ENCODE data around the gene PUSL1.

PUSL1 gene

GRCh38 chr1:1303736-1304135, 4.7 kb upstream of the PUSL1 start:
- H3K36me3 ChIP-seq = peaks cover 0 to 18% (median 0%) of the 10 kb centered on the region in 3 donors
- TF ChIP-seq, protein P1, sequence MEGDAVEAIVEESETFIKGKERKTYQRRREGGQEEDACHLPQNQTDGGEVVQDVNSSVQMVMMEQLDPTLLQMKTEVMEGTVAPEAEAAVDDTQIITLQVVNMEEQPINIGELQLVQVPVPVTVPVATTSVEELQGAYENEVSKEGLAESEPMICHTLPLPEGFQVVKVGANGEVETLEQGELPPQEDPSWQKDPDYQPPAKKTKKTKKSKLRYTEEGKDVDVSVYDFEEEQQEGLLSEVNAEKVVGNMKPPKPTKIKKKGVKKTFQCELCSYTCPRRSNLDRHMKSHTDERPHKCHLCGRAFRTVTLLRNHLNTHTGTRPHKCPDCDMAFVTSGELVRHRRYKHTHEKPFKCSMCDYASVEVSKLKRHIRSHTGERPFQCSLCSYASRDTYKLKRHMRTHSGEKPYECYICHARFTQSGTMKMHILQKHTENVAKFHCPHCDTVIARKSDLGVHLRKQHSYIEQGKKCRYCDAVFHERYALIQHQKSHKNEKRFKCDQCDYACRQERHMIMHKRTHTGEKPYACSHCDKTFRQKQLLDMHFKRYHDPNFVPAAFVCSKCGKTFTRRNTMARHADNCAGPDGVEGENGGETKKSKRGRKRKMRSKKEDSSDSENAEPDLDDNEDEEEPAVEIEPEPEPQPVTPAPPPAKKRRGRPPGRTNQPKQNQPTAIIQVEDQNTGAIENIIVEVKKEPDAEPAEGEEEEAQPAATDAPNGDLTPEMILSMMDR (IDR thresholded peaks at IDR 0.05) = no peak
- intact Hi-C loops (cut with DNase I; ENCODE audit: low total_unique reads) = no loop called here
- no peaks in the 10 kb centered on the region for H3K9me3 ChIP-seq
- no peaks in the 10 kb centered on the region for H3K27me3 ChIP-seq
- DNase-seq = no peak
- no peak overlapping the region for H3K27ac ChIP-seq
- peaks cover 0 to 39% (median 36%) of the 10 kb centered on the region in 4 donors for H3K4me1 ChIP-seq
- no peak overlapping the region for H3K4me3 ChIP-seq

- no peaks in the 10 kb centered on the region for H3K9me3 ChIP-seq
- peak overlapping the region; percentile 21 to 46 for H3K27ac ChIP-seq
- no peaks in the 10 kb centered on the region for H3K27me3 ChIP-seq
- TF ChIP-seq, protein P1 (IDR thresholded peaks at IDR 0.05) = no peak
- H3K4me3 ChIP-seq = peak overlapping the region; percentile 80 to 94
- intact Hi-C loops (cut with DNase I; ENCODE audit: low total_unique reads) = no loop called here
- H3K4me1 ChIP-seq = peaks cover 0 to 47% (median 45%) of the 10 kb centered on the region in 4 donors
- peak; percentile 79 to 84 for DNase-seq
- H3K36me3 ChIP-seq = peaks cover 0 to 9% (median 0%) of the 10 kb centered on the region in 3 donors
Measured at GRCh38 chr1:1304331-1305299, 3.8 kb upstream of the PUSL1 start.

DNA sequence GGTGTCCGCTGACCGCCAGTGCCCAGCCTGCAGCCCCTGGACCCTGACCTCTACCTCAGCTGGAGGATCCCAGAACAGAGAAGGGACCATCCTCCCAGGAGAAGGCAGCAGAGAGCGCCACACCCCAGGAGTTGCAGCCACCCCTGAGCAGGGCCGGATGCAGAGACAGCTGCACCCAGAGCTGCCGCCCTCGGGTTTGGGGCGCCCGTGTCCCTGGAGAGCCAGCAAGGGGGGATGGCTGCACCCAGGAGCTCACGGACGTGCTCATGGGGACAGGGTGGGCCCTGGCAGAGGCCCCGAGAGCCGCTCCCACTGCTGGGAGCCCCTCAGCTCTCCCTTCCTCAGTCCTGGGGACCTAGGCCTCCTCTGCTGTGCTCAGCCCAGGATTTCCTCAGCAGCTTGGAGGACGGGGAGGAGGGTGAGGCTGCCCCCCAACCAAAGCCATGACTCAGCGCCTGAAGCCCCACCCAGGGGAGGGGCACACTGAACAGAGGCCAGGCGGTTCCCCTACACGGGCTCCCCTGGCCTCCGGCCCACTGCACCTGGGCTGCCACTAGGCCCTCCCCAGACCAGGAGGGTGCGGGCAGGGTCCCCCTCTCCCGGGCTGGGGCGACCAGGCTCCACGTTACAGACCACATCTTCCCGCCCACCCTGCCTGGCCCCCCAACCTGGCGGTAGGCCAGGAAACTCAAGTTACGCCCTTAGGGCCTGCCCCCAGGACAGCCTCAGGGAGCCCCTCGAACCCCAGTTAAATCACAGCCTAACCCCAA, 2.9 kb upstream of the PUSL1 start:
- Histone ChIP-seq H3K27me3 (no peaks in the 10 kb centered on the region), H3K36me3 (peaks cover 0 to under 1% (median under 1%) of the 10 kb centered on the region in 3 donors), H3K27ac (peak overlapping the region; percentile 21 to 46), H3K9me3 (no peaks in the 10 kb centered on the region), H3K4me3 (peak overlapping the region; percentile 80 to 94), H3K4me1 (peaks cover 0 to 56% (median 49%) of the 10 kb centered on the region in 4 donors)
- TF ChIP-seq, protein P1 (IDR thresholded peaks at IDR 0.05) = no peak
- DNase-seq = peak; percentile 77 to 82
- intact Hi-C loops (cut with DNase I; ENCODE audit: low total_unique reads) = no loop called here

- H3K4me1 ChIP-seq = peaks cover 0 to 58% (median 49%) of the 10 kb centered on the region in 4 donors
- H3K36me3 ChIP-seq = peaks cover 6 to 8% (median 6%) of the 10 kb centered on the region in 3 donors
- H3K27ac ChIP-seq = peak overlapping the region in 1 of 2 donors; percentile 46
- H3K27me3 ChIP-seq = no peaks in the 10 kb centered on the region
- TF ChIP-seq, protein P1 (IDR thresholded peaks at IDR 0.05) = no peak
- intact Hi-C loops (cut with DNase I; ENCODE audit: low total_unique reads) = no loop called here
- H3K9me3 ChIP-seq = no peaks in the 10 kb centered on the region
- H3K4me3 ChIP-seq = peak overlapping the region; percentile 80 to 94
- no peak for DNase-seq
Measured at GRCh38 chr1:1306070-1306660, 2.2 kb upstream of the PUSL1 start.

DNA sequence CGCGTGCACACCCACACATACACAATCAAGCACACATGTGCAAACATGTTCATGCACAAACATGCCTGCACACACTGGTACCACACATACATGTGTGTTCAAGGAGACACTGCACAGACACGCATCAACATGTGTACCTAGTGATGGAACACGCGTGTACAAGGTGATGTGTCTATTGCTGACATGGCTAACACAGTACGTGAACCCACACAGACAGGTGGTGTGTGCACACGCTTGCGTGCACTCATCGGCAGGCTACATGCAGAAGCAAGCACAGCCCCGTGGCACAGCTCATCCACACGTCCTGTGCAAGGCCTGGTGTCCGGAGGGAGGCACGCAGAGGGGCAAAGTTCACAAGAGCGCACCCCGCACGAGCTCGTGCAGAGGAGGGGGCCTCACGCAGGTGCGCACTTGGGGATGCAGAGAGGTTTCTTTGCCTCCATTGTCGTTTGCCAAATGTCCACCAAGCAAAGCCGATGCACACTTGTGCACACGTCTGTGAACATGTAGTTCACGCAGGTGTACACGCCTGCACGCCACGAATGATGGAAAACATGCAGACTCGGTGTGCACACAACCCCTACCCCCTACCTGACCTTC, 1.6 kb upstream of the PUSL1 start:
- intact Hi-C loops (cut with DNase I; ENCODE audit: low total_unique reads) = no loop called here
- DNase-seq = no peak
- TF ChIP-seq, protein P1 (IDR thresholded peaks at IDR 0.05) = no peak
- no peaks in the 10 kb centered on the region for H3K9me3 ChIP-seq
- peaks cover 0 to 58% (median 49%) of the 10 kb centered on the region in 4 donors for H3K4me1 ChIP-seq
- H3K4me3 ChIP-seq = peak overlapping the region; percentile 80 to 94
- peak overlapping the region; percentile 92 to 97 for H3K27ac ChIP-seq
- no peaks in the 10 kb centered on the region for H3K27me3 ChIP-seq
- peaks cover 11 to 14% (median 12%) of the 10 kb centered on the region in 3 donors for H3K36me3 ChIP-seq

Data from tibial artery (tissue), 4 donors.